GM19238 (cell line): Measurements from ENCODE around the gene ACTL6B.

Experiments
- DNase-seq: peaks from one replicate; pipeline ENCODE4 v3.0.0; 2011; ENCODE audit warnings: low spot score; ENCODE audit not compliant: insufficient read length

ACTL6B gene

DNA sequence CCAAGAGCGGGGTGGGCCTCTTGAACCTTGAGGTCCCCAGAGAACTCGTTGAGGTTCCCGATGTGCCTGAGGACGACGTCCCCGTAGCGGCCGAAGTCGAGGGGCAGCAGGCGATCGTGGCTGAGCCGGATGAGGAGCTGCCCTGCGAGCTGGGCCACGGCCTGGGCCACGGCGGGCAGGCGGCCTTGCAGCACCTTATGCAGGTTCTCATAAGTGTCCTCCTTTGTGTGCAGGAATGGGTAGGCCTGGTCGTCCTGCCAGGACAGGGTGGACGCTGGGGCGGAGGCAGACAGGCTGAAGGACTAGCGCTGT is 29.1 kb downstream of the ACTL6B start:
- DNase-seq, result no peak

DNA sequence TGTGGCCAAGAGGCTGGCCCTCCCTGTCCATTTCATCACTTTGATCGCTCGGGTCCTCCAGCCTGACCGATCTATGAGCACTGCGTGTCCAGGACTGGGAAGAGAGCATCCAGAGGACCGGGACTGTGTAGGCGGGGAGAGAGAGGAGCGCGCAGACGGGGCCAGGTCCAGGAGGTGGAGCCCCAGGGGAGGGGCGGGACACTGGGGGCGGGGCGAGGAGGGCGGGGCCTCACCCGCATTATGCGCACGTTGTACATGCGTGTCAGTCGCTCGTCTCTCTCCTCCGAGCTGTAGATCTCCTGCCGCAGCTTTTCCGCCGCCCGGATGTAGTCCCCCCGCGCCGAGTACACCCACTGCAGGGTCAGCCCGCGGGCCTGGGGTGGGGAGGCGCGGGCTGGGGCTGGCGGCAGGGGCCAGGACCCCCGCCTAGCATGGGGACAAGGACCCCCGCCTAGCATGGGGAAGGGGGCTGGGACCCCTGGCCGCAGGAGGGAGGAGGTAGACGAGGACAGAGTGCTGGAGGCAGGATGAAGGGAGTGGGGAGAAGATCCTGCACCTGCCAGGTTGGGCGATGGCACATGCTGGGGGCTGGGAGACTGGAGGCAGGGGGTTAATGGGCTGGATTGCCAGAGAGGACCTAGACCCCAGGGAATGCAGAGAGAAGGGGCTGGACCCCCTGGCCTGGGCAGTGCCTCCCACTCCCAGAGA is 29.6 kb downstream of the ACTL6B start:
- peak; percentile 97 for DNase-seq

DNA sequence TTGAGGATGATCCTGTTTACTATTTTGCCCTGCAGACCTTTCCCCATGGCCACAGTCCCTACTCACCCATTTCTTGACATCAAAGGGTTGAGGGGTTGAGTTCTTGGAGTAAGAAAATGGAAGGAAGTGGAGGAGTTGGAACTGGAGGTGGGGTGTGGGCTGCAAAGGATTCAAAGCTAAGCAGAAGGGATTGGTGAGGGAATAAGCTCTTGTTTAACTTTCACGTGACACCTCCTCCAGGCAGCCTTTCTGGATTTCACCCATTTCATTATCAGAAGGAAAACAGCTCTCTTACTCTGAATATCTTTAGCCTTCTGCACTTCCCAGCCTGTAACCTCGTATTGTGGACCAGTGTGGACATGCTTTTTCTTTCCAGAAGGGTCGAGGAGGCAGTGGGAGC is 30.2 kb downstream of the ACTL6B start:
- no peak for DNase-seq

DNA sequence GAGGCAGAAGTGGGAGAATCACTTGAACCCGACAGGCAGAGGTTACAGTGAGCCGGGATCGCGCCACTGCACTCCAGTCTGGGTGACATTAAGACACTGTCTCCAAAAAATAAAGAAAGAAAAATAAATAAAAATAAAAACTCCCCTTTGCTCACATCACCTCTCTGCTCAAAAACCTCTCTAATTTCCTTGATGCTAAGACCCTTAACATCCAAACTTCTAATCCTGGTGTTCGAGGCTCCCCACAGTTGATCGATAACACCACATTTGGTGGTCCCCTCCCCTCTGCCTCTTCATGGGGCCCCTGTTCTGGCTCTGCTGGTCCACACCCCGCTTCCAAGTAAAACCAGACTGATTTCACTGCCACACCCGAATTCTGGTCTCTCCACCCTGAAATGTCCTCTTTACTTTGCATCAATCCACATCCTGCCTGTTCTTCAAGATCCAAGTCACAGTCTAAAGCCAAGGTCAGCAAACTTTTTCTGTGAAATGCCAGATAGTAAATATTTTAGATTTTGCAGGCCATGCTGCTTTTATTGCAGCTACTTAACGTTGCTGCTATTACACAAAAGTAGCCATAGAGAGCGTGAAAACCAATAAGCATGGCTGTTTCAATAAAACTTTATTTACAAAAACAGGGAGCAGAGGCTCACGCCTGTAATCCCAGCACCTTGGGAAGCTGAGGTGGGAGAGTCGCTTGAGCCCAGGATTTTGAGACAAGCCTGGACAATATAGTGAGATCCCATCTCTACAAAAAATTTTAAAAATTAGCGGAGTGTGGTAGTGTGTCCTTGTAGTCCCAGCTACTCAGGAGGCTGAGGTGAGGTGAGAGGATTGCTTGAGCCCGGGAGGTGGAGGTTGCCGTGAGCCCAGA is 32.1 kb downstream of the ACTL6B start:
- no peak for DNase-seq

DNA sequence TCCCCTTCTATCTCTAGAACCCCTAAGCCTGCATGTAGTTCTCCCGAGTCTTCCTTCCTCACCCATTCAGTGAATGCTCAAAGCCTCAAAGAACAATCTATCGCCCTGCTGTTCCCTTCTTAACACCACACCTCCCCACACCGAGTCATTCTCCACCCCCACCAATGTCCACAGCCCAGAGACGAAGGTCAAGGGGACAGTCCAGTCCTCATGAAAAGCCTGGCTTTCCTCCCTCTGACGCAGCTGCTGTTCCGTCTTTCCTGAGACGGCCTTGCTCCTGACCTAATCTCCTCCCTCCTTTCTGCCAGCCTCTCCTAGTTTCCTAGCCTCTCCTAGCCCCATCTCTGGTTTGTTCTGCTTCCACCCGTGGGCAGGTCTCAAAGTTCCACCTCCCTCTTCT is 34.7 kb downstream of the ACTL6B start:
- no peak for DNase-seq

DNA sequence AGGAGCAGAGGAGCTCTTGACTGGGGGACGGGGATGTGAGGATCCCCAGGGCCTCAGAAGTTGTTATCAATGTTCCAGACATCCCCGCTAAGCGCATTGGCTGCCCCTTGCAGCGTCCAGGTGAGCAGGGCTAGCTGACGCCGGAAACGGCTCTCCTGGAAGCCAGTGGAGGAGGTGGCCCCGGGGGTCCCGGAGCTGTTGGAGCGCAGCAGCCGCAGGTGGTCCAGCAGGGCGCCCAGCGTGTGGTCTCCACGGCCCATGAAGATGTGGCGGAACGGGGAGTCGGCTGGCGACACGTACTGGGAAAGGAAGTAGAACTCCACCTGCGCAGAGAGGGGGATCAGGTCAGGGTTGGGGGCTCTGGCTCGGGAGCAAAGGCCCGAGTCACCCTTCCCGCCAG is 35.4 kb downstream of the ACTL6B start:
- no peak for DNase-seq

DNA sequence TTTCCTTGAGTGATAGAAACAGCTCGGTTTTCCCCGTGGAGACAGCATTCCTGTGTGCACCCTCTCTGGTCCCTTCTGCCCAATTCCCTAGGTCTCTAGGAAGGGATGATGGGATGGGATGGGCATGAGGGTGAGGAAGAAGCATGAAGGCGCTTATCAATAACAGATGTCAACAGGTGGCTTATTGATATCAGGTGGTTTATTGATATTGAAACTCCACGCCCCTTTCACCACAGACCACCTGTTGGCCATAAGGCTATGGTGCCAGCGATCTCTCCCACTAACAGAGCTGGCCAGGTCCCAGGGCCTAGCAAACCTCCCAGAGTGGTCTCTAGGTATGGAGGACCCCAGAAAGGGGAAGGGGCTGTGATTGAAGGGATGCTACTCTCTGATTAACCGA is 36.0 kb downstream of the ACTL6B start:
- no peak for DNase-seq

DNA sequence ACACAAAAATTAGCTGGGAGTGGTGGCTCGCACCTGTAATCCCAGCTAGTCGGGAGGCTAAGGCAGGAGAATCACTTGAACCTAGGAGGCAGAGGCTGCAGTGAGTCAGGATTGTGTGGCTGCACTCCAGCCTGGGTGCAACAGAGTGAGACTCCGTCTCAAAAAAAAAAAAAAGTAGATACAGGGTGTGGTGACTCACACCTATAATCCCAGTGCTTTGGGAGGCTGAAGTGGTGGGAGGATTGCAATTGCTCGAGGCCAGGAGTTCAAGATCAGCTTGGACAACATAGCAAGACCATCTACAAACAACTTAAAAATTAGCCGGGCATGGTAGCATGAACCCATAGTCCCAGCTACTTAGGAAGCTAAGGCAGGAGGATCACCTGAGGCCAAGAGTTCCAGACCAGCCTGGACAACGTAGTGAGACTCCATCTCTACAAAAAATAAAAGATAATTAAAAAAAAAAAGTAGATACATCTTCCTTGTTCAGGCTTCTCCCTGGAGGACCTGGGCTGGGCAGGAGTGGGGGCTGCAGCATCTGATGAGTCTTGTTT is 41.9 kb downstream of the ACTL6B start:
- no peak for DNase-seq

DNA sequence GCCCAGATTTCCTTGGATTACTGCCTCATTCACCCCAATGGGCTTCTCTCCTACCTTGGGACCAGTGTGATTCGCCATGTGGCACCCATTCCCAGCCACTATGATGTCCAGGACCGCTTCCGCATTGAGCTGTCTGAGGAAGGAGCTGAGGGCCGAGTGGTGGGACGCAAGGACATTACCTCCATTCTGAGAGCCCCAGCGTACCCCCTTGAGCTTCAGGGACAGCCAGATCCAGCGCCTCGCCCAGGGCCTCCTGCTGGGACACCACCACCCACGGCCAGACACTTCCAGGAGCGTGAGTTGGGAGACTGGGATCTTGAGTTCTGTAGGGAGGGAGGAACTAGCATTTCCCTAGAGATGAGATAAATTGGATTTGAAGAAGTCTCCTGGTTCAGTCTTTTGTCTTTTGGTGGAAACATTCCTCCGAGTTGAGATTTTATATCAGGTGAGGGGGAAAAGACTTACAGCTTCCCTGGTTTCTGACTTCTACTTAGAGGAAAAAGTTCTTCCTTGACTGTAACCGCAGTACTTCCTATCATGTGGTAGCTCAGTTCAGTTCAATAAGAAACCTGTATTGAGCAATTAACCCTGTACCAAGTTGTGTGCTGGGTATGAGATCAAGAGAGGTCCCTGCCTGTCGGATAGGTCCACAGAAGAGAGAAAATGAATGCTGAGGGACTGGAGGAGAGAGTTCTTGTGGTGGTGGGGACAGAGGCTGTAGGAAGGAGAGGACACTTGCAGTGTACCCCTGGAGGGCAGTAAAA is 42.7 kb downstream of the ACTL6B start:
- DNase-seq, result no peak

DNA sequence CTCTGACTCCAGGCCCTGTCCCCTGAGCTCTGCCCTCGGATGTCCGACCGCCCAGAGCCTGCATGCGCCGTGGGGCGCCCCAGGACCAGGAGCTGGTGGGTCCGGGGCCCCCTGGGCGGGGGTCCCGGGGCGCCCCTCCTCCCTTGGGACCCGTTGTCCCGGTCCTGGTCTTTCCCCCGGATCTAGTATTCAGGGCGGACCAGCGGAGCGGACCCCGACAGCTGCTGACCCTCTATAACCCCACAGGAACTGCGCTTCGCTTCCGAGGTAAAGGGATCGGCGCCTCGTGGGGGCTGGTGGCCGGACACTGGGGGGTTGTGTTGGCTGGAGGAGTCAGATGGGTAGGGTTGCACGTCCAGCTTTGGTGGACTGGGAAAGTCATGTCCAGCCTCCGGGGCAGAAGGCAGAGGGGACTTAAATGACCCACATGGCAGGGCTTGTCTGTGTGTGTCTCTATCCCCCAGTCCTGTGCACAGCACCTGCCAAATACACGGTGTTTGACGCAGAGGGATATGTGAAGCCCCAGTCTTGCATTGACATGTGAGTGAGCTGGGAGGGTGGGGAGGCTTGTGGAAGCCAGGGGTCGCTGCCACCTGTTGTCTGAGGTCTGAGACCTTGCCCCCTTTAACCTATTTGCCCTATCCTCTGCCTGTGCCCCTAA is 43.4 kb downstream of the ACTL6B start:
- DNase-seq, result no peak

DNA sequence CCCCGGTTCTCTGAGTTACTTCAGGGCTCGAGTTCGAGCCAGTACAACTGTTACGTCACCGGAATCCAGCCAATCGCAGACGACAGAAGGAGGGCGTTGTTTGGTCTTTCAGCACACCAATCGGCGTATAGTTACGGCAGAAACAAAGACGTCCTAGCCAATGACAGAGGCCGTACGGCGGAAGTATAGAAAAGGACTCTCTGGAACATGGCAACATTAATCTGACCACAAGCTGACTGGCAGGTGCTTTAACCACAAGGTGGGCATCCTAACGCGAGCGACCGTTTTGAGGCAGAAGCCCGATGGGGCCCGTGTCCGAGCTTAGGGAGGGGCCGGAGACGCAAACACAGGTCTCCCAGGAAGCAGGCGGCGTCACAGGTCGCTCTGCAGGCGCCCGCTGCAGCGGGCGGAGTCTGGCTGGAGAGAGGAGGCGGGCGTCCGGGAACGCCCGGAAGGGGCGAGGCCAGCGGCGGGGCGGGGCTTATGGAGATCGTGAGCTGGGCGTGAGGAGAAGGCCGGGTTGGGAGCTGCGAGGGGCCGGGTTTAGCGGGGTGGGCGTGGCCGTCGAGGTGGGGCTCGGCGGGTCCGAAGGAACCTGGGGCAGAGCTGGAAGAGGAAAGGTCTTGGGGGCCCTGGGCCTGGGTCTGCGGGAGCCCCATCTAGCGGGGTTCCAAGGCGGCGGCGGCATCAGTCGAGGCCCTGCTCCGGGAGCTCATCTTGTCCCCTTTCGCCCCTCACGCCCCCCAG is 44.1 kb downstream of the ACTL6B start, which contains the start of gene MOSPD3:
TSS of gene MOSPD3 (plus strand) at position 558 of the 747 bp plus-strand sequence. CDS start 252 bp downstream, outside the sequence.
- peak; percentile 99 for DNase-seq

DNA sequence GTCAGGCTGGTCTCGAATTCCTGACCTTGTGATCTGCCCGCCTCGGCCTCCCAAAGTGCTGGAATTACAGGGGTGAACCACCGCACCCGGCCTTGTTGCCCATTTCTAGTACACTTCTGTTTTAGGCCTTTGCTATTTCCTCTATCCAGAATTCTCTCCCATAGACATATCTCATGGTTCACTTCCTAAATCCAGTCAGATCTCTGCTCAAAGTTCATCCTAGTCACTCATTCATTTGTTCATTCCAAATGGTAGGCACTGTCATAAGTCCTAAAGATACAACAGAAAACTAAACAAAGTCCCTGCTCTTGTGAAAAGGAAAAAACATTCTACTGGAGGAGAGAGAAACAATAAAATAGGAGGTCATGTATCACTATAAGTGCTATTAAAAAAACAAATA is 46.3 kb downstream of the ACTL6B start:
- DNase-seq, result no peak

DNA sequence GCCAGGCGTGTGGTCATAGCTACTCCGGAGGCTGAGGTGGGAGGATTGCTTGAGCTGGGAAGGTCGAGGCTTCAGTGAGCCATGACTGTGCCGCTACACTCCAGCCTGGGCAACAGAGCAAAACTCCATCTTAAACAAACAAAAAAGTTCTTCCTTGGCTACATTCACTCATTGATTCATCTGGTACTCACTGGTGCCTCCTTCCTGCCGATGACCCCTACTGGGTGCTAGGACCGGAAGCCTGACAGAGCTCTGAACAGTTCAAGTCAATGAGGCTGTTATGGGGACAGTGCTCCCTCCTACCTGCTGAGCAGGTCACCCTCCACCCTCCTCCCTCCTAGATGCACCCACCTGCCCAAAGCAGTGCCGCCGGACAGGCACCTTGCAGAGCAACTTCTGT is 49.1 kb downstream of the ACTL6B start:
- no peak for DNase-seq

DNA sequence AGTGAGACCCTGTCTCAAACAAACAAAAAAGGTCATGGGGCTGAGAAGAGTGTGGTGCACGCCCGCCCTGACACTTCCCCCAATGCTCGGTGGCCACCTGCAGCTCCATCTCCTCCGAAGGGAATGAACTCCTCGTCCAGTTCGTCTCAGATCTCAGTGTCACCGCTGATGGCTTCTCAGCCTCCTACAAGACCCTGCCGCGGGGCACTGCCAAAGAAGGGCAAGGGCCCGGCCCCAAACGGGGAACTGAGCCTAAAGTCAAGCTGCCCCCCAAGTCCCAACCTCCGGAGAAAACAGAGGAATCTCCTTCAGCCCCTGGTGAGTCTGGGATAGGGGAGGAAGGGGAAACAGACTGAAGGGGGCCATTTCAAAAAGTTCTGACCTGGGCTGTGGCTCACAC is 49.9 kb downstream of the ACTL6B start:
- no peak for DNase-seq

DNA sequence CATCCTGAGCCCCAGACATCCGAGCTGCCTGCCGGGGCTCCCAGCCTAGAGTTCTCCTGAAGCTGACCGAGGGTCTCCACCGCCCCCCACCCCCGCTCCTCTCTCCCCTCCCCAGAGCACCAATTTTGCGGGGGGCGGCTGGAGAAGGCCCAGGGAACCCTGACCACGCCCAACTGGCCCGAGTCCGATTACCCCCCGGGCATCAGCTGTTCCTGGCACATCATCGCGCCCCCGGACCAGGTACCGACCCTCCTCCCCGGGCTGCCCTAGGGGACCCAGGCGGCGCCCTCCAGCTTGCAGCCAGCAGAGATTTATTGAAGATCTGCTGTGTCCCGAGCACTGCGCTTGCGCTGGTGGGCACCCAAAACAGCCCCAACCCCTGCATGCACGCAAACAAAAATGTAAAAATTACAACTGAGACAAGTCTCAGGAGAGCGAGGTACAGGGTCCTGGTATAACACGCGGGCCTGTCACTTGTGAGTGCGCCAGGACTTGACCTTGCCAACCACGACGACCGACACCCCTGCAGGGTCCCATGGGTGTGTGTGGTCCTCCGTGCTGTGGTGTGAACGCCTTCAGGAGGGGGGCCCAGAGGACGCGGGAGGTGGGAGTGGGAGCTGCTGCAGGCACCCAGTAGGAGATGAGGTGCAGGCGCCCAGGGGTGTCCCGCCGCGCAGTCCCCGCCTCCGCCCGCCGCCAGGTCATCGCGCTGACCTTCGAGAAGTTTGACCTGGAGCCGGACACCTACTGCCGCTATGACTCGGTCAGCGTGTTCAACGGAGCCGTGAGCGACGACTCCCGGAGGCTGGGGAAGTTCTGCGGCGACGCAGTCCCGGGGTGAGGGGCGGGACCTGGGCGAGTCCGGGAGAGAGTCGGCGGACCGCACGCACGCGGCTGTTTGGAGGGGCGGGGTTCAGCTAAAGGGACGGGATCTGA is 51.0 kb downstream of the ACTL6B start:
- DNase-seq, result no peak

DNA sequence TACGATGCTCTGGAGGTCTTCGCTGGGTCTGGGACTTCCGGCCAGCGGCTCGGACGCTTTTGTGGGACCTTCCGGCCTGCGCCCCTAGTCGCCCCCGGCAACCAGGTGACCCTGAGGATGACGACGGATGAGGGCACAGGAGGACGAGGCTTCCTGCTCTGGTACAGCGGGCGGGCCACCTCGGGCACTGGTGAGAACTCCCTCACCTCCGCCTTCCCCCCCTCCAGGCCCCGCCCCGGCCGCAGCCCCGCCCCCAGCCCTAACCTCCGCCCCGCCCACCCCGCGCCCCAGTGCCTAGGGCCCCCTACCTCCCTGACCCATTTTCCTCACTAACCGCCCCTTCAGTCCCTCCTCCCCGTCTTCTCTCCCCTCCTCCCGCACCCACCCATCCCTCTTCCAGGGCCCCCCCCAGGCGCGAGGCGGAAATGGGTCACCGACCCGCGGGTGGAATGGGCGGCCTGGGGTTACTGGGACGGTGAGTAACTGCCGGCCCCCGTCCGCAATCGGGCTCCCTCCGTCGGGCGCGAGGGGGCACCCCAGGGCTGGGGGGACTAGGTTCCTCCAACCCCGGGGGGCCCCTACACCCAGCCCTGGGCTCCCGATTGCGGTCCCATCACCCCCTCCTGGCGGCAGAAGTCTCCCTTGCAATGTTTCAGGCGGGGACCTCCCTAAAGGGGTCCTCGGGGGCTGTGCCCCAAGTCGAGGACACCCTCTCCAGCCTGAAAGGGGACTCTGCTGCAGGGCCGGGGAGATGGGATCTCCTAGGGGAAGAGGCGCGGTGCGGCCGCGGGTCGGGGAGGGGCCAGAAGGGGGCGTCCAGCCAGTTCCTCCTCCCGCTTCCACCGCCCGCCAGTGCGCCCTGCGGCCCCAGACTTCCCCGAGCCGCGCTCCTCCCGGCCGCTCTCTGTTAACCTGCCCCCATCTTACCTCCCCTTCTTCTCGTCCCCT is 51.9 kb downstream of the ACTL6B start:
- peak; percentile 85 for DNase-seq

DNA sequence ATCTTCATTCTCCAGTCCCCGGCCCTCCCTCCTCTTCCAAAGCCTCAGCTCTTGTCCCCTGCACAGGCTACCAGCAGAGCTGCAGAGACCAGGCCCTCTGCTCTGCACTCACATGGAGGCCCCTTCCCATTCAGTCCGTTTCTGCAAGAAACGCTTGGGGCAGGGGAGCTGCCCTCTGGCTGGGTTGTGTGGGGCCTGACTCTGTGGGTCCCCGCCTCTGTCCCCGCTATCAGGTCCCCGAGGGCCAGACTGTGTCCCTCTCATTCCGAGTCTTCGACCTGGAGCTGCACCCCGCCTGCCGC is 52.6 kb downstream of the ACTL6B start:
- DNase-seq, result no peak

DNA sequence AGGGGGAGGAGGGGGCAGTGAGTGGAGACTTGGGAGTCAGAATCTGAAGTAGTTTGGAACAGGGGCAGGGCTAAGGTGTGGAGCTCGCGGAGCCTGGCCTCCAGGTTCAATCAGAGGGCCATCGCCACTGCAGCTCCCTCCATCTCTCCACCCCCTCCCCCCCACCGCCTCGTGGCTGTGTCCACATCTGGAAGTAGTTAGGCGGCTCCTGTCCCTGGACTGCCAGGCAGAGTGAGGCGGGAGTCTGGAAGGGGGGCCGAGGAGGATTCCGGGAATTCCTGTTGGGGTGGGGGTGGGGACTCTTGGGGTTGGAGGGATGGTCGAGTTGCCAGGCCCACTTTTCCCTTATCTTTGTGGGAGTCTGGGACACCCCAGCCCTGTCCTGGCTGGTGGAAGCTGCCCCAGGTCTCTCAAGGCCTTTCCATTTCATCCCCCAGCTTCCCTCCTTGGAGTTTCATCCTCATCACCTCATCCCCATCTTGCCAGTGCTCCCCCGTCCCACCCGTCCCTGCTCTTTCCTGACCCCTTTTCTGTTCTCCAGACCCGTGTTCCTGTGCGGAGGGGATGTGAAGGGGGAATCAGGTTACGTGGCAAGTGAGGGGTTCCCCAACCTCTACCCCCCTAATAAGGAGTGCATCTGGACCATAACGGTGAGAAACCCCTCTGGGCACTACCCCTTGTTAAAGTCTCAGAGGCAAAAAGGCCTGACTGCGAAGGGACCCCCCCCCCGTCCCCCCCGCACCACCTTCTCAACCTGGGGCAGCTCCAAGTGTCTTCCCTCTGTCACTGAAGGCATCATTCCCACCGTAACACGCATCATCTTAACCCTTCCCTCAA is 53.1 kb downstream of the ACTL6B start:
- DNase-seq, result no peak
